Bone marrow (tissue), 2 donors: ENCODE measurements around the gene EHD3.

Source experiments
- DNase-seq, 2 donors: peaks; one replicate each; lab custom pipeline; 2025; lab: John Stamatoyannopoulos, UW

The EHD3 gene

DNA sequence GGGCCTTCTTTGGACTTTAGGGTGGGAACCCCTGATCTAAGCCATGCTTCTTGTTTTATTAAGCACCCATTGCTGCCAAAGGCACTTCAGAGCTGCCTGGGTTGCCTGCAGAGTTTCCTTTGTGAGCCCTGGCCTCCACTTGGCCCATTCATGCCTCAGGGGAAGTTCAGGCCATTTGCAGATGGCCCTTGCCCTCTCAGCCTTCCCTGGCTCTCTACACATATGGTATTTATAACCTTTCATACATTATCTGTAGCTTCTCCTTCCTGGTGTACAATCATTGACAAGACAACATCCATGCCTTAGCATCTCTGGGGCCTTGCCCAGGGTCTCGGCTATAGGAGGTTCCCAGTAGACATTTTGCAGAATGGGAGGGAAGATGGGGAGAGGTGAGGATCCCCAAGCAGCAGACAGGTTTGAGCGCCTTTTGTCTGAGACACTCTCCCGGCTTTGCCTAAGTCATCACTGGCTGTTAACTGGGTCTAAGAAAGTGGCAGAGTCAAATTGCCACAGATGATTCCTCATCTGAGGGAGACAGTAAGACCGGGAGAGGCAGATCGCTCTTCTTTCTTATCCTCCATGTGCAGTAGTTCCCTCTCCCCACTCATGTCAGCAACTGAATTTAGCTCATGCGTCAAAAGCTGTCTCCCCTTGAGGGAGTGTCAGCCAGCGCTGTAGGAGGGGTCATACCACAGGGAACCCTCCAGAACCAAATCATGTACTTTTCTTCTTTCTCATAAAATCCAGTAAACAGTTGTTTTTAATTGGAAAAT, 2.7 kb downstream of the EHD3 start:
- no peak for DNase-seq

DNA sequence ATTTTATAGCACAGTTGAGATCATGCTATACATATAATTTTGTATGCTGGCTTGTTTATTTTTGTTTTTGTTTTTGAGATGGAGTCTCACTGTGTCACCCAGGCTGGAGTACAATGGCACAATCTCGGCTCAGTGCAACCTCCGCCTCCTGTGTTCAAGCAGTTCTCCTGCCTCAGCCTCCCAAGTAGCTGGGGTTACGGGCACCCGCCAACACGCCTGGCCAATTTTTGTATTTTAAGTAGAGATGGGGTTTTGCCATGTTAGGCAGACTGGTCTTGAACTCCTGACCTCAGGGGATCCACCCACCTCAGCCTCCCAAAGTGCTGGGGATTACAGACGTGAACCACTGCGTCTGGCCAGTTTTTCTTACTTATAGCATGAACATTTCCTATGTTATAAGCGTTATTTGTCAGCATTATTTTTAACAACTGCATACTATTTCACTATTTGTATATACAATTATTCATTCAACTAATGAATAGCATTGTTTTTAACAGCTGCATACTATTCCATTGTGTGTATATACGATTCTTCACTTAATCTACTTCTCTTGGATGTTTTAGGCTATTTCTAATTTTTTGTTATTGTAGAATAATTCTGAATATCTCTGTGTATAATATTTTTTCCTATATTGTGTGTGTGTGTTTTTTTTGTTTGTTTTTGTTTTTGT, 3.5 kb downstream of the EHD3 start:
- no peak for DNase-seq

DNA sequence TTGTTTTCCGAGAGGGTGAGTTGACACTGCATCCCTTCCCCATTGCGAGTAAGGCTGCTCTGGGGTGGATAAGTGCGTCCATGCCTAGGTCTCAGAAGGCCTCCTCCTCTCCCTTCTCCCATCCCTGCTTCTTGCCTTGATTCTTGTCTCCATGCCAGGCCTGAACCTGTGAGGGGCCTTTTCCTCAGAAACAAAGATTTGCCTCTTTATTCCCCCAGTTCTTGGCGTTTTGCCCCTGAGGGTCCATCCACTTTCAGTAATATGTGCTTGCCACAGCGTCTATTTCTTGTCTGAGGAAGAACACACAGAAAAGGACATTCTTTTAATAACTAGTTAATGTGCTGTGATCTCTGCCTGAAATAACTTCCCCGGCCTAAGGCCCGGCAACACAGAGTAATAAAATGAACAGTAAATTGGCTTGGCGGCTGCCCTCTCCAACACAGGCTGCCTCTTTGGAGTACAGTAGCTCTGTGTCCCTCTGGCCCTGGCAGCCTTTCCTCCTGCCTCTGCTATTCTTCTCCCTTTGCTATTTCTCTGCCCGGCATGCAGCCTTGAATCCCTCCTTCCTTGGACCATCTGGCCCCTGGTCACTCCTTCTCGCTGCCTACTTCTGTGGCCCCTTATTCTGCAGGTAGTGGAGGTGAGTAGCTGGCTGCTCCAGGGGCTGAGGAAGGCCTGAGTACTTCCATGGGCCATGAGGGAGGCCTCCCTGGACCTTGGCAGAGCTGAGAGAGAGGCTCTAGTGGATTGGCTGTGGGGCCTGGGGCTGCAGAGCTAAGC, 4.4 kb downstream of the EHD3 start:
- no peak for DNase-seq

DNA sequence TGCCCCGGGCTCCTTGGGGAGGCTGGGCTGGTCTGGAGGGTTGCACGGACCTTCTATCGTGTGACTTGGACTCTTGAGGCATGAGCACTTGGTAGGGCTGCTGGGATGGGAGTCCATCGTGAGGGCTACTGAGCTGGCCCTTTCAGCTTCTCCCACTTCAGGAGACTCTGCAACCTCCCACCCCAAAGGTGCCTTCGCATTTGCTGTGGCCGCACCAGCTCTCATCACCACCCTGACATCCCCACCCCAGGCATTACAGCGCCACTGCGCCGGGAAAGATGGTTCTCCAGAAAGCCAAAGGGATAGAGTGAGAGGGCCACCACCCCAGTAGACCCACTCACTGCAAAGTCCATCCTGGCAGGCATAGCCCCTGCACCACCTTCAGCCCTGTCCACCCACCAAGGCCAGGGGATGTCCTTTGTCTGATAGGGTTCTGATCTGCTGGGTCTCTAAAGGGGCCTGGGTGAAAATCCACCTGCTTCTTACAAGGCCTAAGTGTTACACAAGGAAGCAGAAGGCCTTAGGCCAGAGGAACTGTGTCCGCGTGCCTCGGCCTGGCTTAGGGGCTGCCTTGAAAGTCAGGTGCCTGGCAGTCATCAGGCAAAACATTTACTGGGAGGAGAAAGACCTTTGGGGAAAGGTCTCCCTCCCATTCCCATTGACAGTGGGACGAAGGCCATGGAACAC, 5.1 kb downstream of the EHD3 start:
- DNase-seq = no peak

DNA sequence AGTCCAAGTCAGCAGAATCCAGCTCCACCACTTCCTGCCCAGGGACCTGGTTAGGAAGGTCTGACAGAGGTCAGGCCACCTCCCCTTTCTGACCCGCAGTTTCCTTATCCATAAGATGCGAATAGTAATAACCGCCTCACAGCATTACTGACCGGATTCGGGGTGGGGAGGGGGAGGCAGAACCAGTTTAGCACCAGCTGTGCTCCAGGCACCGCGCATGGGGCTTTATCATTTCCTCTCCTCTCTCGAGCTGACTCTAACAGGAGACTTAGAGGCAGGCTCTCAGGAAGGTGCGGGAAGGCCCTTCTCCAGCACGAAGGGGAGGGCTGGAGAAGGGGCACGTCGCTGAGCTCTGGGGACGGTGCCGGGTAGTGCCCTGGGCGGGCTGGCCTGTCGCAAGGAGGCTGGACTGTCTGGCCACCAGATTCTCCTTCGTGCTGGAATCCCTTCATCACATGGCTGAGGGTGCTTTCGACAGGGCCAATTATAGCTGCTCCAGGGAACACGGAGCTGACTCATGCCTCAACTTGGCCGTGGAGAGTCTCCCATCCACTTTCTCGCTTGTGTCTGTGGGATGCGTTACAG, 5.7 kb downstream of the EHD3 start:
- peak in 1 of 2 donors; percentile 28 for DNase-seq

DNA sequence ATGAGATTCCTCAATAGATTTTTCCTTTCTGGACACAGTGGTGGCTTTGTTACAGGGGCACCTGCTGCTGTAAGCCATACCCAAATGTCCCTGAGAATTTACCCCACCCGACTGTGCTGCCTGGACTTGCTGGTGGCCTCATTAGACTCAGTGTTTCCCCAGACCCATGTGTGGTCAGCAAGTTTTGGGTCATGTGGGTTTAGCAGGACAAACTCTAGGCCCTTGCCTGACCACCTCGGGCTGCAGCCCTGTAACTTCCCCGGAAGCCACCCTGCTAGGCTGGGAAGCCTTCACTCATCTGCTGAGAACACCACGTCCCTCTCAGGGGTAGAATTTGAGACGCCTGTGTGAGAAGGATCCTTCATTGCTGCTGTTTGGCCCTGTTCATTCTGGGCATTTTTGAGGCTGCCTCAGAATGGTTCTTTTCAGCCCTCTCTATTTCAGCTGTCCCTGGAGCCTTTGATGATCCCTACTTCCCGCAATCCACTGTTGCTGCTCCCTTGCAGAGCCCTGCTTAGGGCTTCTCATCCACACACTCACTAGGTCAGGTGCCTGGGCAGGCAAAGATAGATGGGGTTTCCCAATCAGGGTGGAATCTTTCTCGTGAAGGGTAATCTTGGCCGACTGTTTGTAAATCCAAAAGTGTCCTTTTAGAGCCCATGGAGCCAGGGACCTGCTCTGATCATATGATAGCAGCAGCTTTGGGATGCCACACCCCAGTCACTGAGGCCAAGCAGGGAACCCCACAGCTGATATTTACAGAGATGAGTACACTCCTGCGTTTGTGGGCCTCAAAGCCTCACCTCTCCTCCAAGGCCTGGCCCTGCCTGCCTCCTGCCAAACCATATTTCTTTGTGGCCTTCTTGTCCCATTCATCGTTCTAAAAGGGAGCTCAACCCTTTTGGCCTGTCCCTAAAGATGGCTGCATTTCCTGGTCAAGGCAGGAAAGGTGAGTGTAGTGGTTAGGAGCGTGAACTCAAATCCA, 6.7 kb downstream of the EHD3 start:
- no peak for DNase-seq

DNA sequence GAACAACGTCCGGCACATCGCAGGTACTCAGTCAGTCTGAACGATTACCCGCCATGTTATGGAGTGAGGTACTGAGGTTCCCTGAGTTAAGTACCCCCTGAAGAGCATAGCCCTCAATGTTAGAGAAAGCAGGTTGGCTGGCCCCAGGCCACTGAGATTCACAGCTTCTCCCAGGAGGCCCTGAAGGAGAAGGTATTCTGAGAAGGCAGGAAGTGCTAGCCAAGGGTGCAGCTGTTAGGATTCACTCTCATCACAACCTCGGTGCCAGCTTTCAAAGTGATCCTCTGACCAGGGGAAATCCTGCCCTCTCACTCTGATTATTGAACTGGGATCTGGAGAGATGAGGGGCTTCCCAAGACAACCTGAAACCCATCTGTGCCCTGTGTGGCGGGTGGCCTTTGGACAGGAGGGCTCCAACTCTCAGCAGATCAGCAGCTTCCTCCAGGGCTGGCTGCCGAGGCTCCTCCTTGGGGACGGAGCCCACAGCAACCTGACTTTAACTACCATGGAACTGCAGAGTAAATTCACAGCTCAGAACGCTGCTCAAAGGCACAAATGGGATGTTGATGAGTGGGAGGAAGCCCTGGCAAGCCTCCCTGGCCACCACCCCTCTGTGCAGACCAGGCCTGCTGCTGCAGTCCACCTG, 7.8 kb downstream of the EHD3 start:
- DNase-seq = no peak

DNA sequence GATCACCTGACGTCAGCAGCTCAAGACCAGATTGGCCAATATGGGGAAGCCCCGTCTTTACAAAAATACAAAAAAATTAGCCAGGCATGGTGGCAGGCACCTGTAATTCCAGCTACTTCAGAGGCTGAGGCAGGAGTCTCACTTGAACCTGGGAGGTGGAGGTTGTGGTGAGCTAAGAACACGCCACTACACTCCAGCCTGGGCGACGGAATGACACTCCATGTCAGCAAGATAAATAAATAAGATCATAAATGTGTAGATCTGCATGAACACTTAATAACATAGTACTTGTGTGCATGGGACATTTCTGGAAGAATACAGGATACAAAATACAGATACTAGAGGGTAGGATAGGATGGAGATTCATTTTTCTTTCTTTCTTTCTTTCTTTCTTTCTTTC, 9.1 kb downstream of the EHD3 start:
- DNase-seq = no peak

DNA sequence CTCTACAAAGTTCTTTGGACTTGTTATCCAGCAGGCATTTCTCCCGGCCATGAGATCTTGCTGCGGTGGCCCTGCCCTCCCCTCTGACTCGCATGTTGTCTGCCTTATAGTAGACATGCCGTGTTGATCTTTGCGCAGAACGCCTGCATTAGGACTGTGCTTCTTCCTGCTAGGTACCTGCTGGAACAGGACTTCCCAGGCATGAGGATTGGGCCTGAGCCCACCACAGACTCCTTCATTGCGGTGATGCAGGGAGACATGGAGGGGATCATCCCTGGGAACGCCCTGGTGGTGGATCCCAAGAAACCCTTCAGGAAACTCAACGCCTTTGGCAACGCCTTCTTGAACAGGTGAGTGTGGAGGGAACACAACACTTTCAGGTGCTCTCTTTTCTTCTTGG, 10.1 kb downstream of the EHD3 start:
- DNase-seq = no peak

DNA sequence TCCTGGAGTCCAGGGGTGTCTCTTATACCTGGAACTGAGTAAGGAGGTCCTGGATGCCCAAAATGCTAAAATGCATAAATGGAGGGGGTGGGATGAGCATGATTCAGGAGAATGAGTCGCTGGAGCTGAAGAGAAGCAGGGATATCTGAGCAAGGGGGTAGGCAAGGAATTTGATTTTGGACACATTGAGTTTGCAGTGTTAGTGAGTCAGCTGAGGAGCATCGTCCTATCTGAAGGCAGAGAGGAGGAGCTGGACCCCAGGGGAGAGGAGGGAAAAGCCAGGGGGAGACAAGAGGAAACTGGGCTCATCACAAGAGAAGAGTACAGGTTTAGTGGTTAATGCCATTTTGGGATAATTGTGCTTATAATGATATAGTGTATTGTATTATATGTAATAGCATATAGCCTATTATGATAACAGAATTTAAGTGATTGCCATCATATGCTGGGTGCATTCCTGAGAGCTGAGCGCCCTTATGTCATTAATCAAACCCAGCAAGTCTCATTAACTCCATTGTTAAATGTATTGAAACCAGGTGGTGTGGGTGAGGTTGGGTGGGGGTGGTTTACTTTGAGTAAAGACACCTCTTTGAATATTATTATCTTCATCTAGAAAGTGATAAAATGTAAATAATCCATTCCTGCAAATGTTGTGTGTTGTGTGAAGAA, 12.4 kb downstream of the EHD3 start:
- DNase-seq = no peak

DNA sequence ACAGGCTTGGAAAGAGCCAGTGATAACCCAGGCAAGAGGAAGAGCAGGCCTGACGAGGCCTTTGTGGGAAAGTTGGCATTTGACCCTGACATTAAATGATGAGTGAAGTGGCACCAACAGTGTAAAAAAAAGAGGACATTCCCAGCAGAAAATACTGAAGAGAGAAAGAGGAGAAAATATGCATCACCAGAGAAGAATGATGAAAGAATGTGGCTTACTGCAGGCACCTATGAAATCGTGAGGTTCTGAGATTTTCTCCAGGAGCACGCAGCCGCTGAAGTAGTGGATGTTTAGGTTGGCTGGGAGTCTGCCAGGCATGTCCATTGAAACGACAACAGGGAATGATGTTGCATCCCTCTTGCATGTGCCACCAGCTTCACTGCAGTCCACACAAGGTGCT, 13.8 kb downstream of the EHD3 start:
- DNase-seq = no peak

DNA sequence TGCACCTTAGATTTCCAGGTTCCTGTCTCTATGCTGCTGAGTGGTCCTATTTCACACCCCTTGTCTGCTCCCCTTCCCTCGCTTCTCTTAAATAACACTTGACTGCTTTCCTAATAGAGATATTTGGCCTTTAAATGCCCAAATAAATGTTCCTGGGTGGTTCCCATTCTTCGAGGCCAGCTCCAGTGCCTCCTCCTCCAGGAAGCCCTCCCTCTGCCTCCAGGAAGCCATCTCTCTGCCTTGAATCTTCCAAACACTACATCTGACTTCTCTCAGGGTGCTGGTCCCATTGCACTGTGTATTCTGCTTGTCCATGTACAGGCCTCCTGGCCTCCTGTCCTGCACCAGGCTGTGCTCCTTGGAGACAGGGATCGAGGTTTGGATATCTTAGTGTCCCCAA, 14.2 kb downstream of the EHD3 start:
- DNase-seq = no peak

DNA sequence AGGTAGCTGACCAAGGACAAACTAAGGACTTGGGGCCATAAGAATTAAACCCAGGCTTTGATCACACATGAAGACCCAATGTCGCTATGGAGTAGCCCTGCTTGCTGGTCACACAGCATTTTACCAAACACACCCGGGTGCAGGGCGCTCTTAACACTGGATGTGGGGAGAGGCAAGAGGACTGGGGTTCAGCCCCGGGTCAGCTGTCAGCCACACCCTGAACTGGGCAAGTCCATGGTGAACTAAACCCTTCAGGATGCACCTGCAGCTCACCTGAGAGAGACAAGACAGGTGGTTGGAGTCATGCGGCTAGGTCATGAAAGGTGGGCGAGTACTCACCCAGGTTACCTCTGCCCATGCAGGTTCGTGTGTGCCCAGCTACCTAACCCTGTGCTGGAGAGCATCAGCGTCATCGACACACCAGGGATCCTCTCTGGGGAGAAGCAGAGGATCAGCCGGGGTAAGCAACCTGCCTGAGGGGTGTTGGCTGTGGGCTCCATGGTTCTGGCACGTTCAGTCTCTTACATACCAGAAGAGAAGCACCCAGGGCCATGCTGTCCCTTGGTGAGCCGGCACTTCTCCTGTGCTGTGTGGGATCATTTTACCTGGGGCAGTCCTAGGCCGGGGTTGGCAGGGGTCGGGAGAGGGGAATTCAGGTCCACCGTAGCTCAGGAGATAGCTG, 15.2 kb downstream of the EHD3 start:
- no peak for DNase-seq

DNA sequence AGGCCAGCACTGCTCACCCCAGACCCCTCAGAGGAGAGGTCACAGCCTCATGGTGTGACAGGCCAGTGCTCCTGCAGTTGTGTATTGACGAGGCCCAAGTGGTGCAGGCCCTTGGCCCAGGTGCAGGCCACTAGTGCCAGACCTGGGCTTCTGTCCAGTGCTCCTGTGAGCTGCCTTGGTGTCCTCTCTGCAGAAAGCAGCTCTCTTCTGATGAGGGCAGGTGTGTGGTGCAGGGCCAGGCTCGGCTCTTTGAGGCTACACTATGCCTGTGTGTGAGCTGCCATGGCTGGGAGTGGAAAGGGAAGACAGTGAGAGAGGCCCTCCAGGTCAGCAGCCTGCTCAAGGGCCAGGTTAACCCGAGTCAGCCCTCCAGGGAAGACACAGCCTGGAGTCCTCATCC, 17.1 kb downstream of the EHD3 start:
- no peak for DNase-seq

DNA sequence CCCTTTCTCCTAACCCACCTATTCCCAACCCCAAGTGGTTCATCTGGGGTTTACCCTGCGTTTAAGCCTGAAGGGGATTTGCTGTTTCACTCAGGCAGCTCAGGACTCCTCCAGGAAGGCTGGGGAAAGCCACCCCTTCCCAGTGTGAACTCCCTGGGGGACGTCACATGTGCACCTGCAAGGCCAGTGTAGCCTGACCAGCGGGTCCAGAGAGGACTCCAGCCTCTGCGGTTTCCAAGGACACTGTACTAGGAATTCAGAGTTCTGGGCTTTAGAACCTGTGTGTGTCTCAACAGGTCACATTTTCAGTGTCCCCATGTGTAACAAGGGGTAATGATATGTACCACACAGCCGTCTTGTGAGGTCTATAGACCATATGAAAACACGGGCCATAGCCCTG, 17.9 kb downstream of the EHD3 start:
- DNase-seq = no peak

DNA sequence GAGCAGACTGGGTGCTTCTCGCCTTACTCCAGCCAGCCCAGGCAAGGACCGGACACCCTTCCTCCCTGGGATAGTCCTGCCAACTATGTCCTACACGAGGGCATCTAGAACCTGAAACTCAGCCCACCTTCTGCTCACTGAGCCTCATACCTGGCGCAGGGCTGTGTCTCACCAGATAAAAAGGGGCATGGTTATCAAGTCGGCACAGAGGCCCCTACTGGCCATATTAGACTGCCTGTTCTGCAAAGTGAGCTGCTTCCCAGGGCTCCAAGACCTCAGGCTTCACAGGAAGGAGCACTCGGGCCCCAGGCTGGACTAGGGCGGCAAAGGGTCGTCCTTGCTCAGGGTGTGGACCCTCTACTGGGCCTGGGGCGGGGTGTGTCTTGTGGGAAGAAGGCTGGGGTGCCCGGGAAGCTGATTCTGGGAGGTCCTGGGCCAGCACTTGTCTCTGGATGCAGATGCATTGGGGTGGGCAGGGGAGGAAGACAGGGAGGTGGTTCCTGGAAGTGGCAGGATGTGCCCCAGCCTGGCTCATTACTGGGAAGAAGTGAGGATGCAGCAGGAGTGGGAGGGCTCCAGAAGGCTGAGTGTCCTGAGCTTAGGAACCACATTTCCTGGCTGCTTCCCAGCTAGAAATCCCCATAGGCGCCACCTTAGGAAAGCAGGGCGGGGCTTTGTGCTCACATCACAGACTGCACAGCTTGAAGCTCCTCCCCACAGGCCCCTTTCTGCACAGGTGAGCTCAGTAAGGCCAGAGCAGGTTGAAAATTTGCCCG, 19.6 kb downstream of the EHD3 start:
- no peak for DNase-seq

DNA sequence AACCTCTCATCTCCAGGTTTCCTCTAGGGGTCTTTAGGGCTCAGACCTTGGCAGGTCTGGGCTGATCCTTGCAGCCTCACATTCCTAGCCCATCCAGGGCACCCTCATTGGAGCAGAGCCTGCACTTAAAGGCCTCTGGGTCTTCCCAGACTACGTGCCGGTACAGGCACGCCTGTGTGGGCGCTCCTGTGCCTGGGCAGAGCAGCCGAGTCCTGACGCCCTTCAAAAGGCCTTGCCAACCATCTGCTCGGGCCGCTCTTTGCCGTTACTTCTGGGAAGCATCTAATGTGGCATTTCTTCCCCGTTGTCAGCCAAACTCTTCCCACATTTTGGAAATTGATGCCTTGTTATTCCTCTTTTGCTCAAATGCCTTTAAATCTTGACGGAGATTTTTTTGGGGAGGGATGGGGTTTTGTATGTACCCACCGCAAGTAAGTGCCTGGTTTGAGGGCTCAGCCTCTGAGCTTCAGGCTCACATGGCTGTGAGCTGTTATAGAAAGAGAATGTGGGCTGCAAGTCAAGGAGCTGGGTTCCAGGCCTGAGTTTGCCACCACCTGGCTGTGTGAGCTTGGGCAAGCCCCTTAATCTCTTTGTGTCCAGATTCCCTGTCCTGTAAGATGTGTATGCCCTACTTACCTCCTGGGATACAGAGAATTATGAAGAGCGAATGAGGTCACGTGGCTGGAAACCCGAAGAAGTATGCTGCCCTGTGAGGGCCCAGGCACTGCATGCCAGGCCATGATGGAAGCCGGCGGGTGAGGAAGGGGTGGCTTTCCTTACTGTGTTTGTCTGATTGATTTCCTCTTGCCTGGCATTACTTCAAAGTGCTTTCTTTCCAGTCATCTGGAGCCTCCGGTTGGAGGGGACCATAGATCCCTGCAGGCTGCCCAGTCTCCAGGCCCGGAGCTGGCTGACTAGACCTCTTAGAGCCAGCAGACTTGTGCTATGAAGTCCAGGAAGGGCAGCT, 20.6 kb downstream of the EHD3 start:
- DNase-seq = no peak
